Activated CD8-positive, alpha-beta T cell treated with anti-CD3 and anti-CD28 coated beads for 36 hours (primary cell): ENCODE data around the gene PDXP. TPM values are rescaled to one million over a fixed set of nuclear protein-coding genes. Genes with fewer than 3 reads are reported as not detected.

Experiments used
- ATAC-seq: fragments of 200-7000 bp; cut with Tn5 transposase; one replicate; pipeline ENCODE4 v1.10.0; 2021; ENCODE audit warnings: mild to moderate bottlenecking, moderate library complexity
- CTCF ChIA-PET: fragments of 350-600 bp; sonication (Branson Sonifier 250); formaldehyde crosslinking; loops from one replicate; lab custom pipeline; 2021; ENCODE audit warnings: antibody characterized with exemption; lab: Charles Lee
- POLR2A ChIA-PET: fragments of 350-600 bp; sonication (Branson Sonifier 250); formaldehyde crosslinking; loops from one replicate; lab custom pipeline; 2021; ENCODE audit warnings: antibody characterized with exemption; lab: Charles Lee
- DNase-seq: peaks from one replicate; pipeline ENCODE4 v3.0.0-alpha.2; 2020
- H3K27ac Mint-ChIP-seq: one replicate; pipeline ENCODE4 v1.8.0; 2021; ENCODE audit warnings: mild to moderate bottlenecking, mixed read lengths
- H3K27me3 Mint-ChIP-seq: one replicate; pipeline ENCODE4 v1.8.0; 2021; ENCODE audit warnings: mixed read lengths
- H3K36me3 Mint-ChIP-seq: one replicate; pipeline ENCODE4 v1.8.0; 2021; ENCODE audit warnings: low read depth, mixed read lengths
- H3K4me1 Mint-ChIP-seq: one replicate; pipeline ENCODE4 v1.8.0; 2021; ENCODE audit warnings: low read depth, mixed read lengths
- H3K4me3 Mint-ChIP-seq: one replicate; pipeline ENCODE4 v1.8.0; 2021; ENCODE audit warnings: mild to moderate bottlenecking, moderate library complexity, mixed read lengths
- H3K9me3 Mint-ChIP-seq: one replicate; pipeline ENCODE4 v1.8.0; 2021; ENCODE audit warnings: mixed read lengths
- CTCF ChIP-seq: fragments of 200-600 bp; IDR thresholded peaks from one replicate; pipeline ENCODE4 v1.8.0; 2022; ENCODE audit warnings: antibody characterized with exemption, mild to moderate bottlenecking
- intact Hi-C: fragments of 100-400 bp; cut with micrococcal nuclease; formaldehyde crosslinking; loops from one replicate; pipeline ENCODE4 v1.10.0; 2022
- total RNA-seq, 2 experiments: library from RNA; stranded (reverse); gene quantifications; one replicate each; pipeline ENCODE4 v1.2.3, GENCODE V29; 2021

The PDXP gene
- total RNA-seq, 2 experiments from 2014 or later = 51.3 to 51.5 TPM

GRCh38 chr22:37640591-37641560 is 17.6 kb upstream of the PDXP start:
- Mint-ChIP-seq H3K9me3 (no peaks in the 10 kb centered on the region), H3K27me3 (no peaks in the 10 kb centered on the region), H3K36me3 (peaks cover 41% of the 10 kb centered on the region), H3K4me1 (peaks cover 57% of the 10 kb centered on the region), H3K27ac (peak overlapping the region; percentile 98), H3K4me3 (peak overlapping the region; percentile 95)
- ChIA-PET CTCF (interaction anchor here (0.5 to 68.1 kb wide), 4 partner anchors 16 to 881 kb away, joined by 3 to 1770 read pairs (median 887); partner anchors contain the start of genes GGA1, LGALS1, NOL12 and PDXP), POLR2A (interaction anchor here (0.9 to 8.4 kb wide), 11 partner anchors 8 to 41 kb away, joined by 3 to 51 read pairs (median 5); partner anchors contain the start of gene PDXP)
- DNase-seq = no peak
- intact Hi-C loops = no loop called here
- TF ChIP-seq CTCF = no peak
- ATAC-seq = no peak

GRCh38 chr22:37641561-37641949 is 17.0 kb upstream of the PDXP start:
- ChIA-PET POLR2A (interaction anchor here (0.8 to 8.4 kb wide), 13 partner anchors 9 to 56 kb away, joined by 3 to 51 read pairs (median 4); partner anchors contain the start of genes NOL12 and PDXP), CTCF (interaction anchor here (1.7 to 68.1 kb wide), 4 partner anchors 15 to 80 kb away, joined by 3 to 1770 read pairs (median 895); partner anchors contain the start of genes GGA1, LGALS1, NOL12 and PDXP)
- intact Hi-C loops = no loop called here
- no peak for TF ChIP-seq CTCF
- DNase-seq (no peak), ATAC-seq (no peak)
- H3K4me3 Mint-ChIP-seq = peak overlapping the region; percentile 95
- H3K27me3 Mint-ChIP-seq = no peaks in the 10 kb centered on the region
- H3K36me3 Mint-ChIP-seq = peaks cover 42% of the 10 kb centered on the region
- H3K4me1 Mint-ChIP-seq = peaks cover 50% of the 10 kb centered on the region
- H3K27ac Mint-ChIP-seq = peak overlapping the region; percentile 46
- no peaks in the 10 kb centered on the region for H3K9me3 Mint-ChIP-seq

- Mint-ChIP-seq H3K9me3 (no peaks in the 10 kb centered on the region), H3K36me3 (peaks cover 49% of the 10 kb centered on the region), H3K27ac (peak overlapping the region; percentile 79), H3K4me3 (no peak overlapping the region), H3K4me1 (peaks cover 33% of the 10 kb centered on the region), H3K27me3 (no peaks in the 10 kb centered on the region)
- intact Hi-C loops = no loop called here
- DNase-seq = peak; percentile 94
- POLR2A ChIA-PET = interaction anchor here (0.7 to 8.4 kb wide), 14 partner anchors 8 to 43 kb away, joined by 3 to 51 read pairs (median 10); partner anchors contain the start of genes GGA1, LGALS1, NOL12 and PDXP
- CTCF ChIA-PET = interaction anchor here (0.8 to 68.1 kb wide), 23 partner anchors 13 to 262 kb away, joined by 3 to 1770 read pairs (median 5); partner anchors contain the start of genes GCAT, GGA1, LGALS1 and MICALL1
- ATAC-seq = peak; percentile 75
- TF ChIP-seq CTCF = peak; percentile 86
Observed at GRCh38 chr22:37643225-37643847, 15.2 kb upstream of the PDXP start.

GRCh38 chr22:37647317-37647716 is 11.2 kb upstream of the PDXP start:
- no peak for DNase-seq
- POLR2A ChIA-PET = no interaction called here
- no peak for TF ChIP-seq CTCF
- H3K4me3 Mint-ChIP-seq = no peak overlapping the region
- intact Hi-C loops = no loop called here
- H3K4me1 Mint-ChIP-seq = peaks cover 14% of the 10 kb centered on the region
- CTCF ChIA-PET = interaction anchor here (0.8 to 68.1 kb wide), 2 partner anchors 11 to 22 kb away, joined by 3 to 1770 read pairs; partner anchors contain the start of genes GGA1 and SH3BP1
- peaks cover 54% of the 10 kb centered on the region for H3K36me3 Mint-ChIP-seq
- no peak overlapping the region for H3K27ac Mint-ChIP-seq
- H3K9me3 Mint-ChIP-seq = no peaks in the 10 kb centered on the region
- no peaks in the 10 kb centered on the region for H3K27me3 Mint-ChIP-seq
- ATAC-seq = no peak
